GM21526 (cell line): ENCODE measurements around the gene GALNT14.

Experiments
- ATAC-seq: cut with Tn5 transposase; IDR thresholded peaks from one replicate; pipeline ENCODE4 v1.9.1; 2021; ENCODE audit warnings: moderate library complexity; ENCODE audit not compliant: unreplicated experiment, low FRiP score

The GALNT14 gene

DNA sequence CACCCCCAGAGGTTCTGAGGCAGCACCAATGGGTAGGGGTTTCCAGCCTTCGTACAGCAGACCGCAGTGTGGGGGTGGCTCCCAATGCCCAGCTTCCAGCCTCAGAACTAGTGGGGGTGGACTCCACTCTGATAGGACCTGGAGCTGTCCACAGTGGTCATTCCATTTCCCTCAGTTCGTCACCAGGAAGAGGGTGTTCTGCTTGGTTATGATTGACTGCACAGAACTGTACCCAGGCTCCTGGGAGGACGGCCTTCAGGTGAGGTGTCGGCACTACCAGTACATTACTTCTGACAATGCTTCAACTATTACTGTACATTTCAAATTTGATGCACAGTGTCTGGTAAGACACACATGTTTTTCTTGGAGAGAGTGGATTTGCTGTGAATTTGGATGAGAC, 180.6 kb downstream of the GALNT14 start:
- no peak for ATAC-seq

DNA sequence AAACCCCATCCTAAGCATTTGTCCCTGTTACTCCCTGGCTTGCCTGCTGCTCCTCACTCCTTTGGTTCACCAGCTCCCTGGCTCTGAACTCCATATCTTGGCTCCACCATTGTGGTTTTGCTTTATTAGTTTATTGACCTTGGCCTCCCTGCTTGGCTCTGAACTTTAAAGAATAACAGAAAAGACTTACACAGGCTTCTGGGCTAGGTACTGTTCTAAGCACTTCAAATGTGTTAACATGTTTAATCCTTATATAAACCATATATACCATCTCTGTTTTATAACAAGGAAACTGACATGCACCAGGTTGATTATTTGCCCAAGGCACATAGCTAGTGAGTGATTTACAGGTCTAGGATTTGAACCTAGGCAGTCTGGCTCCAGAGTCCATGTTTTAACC, 181.2 kb downstream of the GALNT14 start:
- no peak for ATAC-seq

DNA sequence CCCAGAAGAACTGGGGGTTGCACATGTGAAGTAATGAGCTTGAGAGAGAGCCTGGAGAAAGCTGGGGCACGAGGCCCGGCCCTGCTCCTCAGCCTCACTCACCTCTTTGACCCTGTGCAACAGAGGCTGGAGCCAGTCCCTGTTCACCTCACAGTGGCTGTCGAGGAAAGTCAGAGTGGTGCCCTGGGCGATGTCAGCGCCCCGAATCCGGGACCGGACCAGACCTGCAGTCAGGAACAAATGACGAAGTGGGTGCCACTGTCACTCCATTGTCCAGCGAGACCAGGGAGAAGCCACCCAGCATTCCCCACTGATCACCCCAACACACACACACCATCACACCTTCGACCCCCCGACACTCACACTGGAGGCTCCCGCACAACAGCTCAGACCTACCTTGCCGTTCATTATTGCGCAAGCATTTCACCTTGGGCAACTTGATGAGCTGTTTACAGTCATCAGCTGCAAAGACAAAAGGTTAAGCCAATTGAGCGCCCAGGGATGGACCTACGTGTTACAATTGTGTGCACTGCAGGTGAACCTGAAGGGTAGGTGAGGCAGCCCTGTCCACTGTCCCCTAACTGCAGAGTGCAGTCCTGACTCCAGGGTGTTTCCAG, 182.6 kb downstream of the GALNT14 start:
- no peak for ATAC-seq

DNA sequence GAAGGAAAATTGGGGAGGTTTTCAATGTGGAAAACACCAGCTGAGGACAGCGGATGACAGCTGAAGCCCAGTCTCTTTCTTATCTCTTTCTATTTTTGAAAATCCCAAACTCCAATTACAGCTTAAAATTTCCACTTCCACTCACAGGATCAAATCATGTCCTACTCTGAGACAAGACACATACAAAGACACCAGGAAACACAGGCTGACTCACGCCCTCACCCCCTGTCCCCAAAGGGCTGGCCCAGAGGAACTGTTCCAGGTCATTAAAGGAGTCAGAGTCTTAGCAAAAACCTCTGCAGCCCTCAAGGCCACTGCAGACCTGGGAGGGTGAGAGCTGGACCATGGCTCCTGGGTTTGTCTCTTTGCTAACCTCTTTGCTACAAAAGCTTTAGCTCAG, 187.9 kb downstream of the GALNT14 start:
- ATAC-seq, result no peak

DNA sequence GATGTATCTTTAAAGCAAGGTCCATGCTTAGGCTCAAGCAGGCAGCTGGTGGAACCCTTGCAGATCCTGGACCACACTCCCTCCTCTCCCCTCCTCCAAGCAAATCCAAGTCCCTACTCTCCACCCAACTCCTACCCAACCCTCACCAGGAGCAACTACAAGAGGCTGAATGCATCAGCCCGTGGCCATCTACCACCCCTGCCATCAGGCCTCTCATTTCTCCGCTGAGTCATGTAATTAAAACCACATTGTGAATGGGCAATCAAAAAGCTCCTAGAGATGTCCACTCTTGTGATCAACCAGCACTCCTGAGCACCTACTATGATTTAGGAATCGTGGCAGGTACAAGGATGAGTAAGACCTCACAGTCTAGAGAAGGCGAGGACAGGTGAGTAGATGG, 188.8 kb downstream of the GALNT14 start:
- no peak for ATAC-seq

DNA sequence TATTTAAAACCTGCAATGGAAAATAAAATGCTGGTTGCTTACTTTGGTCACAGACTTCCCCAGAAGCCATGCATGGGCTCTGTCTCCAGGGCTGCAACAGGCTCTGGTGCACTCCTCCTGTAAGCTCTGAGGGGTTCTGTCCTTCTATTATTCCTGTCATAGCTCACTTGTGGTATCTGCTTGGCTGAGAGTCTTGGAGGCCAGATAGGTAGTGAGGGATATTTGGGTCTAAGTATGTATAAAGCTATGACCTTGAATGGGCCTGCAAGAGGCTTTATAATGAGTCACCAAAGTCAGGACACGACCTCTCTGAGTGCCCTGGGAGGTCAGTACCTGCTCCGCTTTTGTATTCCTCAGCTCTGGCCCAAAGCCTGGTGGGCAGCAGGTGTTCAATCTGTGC, 189.4 kb downstream of the GALNT14 start:
- ATAC-seq, result no peak

DNA sequence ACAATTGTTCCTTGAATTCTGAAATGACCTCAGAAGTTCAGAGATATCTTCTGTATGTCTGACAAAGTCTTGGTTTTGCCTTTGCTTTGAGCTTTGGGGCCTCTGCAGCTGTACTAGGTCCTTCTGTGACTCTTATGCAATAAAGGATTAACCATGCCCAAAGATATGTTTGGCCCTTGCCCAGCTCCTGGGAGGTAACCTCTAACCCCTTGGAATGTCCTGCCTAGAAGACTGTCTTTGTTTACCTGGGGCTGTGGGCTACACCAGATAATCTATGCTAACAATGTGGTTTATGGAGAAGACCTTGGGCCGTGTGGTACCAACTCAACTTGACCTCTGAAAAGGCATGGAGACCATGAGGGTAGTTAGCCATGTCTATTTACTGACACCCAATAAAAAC, 190.1 kb downstream of the GALNT14 start:
- ATAC-seq, result no peak

DNA sequence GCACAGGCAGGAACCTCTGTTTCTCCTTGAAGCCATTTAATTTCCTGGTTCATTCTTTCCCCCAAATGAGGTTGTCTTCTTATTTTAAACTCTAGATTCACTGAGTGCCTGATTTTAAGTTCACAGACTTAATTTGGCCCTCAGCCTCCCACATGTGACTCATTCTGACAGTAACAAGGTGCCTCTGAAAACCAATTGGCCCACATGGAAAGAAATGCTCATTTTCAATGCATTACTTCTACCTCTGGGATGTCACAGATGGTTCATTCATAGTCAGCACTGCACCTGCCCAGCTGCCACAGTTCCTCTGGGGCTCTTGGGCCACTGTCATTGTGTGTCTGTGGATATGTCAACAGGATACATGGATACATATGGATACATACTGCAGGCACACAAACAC, 190.6 kb downstream of the GALNT14 start:
- ATAC-seq, result no peak

DNA sequence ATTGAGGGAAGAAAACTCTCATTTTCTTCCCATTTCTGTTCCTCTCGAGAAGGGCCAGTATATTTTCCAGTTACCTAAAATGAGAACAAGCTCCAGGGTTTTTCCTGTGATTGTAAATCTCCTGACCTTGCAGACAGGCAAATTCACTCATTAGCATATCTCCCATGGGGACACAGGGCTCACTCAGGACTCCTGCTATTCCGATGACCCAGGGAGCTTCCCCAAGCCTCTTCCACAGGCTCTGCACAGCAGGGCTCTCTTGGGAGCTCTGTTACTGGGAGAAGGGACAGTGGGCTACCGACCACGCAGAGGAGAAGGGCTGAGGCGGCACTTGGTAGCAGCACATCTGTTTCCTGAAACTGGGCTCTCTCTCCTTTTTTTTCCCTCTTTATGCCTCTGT, 195.8 kb downstream of the GALNT14 start:
- no peak for ATAC-seq

DNA sequence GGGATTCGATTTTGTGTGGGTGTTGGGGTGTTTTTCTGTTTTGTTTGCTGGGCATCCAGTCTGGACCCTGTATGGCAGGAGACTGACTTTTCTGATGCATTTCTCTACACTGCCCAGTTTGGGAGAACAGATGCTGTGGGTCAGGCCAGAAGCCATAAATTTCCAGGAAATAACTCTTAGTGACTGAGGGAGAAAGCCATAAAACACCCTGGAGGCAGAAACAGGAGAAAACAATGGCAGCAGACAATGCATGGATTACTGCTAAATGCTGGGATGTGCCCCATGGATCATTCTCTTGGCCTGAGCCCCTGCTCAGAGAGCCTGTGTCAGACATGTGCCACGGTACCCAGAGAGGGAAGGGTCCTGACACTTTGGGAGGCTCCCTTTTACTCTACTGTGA, 197.4 kb downstream of the GALNT14 start:
- ATAC-seq, result no peak

DNA sequence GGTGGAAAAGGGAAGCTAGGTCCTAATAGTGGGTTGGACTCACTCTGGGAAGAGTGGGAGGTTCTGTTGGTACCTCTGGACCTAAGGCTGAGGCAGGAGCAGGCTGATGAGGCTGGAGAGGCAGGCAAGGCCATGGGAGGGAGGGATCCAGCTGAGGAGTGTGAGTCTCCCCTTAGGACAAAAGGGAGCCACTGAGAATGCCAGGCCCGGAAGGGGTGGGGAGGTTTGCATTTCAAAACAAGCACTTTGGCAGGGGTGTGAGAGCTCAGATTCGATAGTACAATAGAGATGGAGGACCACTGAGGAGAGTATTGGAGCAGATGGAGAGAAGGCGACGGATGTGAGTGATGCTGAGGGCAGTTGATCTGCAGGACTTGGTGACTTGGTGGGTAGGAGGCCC, 198.9 kb downstream of the GALNT14 start:
- ATAC-seq, result no peak

DNA sequence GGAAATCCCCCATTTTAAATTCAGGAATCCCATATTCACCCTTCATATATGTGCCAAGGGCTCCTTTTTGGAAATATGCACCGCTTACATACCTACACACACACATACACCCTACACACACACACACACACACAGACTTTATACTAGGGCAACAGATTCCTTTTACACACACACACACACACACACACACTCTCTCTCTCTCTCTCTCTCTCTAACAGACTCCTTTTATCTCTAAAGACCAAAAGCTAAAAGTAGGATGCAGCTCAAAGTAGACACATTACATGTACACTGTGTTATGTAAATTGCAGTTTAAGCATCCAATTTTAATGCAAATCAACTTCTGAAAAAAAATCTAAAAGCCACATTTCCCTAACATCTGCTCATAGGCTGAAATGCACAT, 200.0 kb downstream of the GALNT14 start:
- ATAC-seq, result no peak

DNA sequence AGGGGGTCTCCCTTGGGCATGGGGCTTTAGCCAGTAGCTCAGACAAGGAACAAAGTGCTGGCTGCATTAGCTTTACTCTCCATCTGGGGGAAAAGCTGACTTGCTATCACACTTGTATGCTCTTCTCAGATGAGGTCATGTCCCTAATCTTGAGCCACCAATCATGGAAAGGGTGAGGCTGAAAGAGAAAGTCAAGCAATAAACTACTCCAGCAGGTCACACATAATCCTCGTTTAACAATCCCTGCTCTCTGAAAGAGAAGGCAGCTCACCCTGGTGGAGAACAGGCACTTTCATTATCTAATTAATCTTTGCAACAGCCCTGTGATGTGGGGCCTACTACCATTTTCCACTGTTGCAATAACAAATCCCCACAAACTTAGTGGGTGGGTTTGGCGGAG, 201.3 kb downstream of the GALNT14 start:
- no peak for ATAC-seq

DNA sequence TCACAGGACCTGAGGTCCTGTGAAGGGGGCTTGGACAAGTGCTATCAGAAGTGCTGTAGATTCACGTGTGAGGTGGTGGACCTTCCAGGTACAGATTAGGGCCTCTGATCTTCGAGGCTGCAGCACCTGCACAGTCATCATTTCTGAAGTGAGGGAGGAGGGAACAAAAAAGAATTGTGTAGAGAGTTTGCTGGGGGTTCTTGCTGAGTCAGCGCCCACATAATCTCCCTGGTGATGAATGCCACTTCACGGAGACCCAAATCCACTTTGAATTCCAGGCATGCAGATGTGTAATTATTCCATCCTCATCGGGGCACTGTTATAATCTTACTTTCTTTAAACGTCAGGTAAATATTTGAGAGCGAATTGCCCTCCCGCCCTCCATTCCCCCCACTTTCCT, 202.4 kb downstream of the GALNT14 start:
- ATAC-seq, result no peak

DNA sequence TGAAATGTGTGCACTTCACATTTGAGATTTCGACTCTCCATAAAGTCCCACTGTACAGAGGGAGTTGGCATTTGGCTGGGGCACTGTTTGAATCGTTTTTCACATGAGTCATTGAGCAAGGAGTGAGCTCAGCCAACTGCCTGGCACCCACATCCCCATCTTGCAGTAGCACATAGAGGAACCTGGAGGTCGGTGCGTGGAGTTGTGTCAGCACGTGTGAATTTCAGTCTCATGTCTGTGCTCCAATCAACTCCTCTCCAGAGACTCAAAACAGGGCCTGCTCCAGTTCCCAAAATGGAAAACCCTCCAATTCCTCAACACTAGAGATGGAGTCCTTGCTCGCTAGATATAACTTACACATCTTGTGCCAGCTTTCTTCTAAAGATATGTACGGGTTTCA, 204.2 kb downstream of the GALNT14 start:
- ATAC-seq, result no peak

DNA sequence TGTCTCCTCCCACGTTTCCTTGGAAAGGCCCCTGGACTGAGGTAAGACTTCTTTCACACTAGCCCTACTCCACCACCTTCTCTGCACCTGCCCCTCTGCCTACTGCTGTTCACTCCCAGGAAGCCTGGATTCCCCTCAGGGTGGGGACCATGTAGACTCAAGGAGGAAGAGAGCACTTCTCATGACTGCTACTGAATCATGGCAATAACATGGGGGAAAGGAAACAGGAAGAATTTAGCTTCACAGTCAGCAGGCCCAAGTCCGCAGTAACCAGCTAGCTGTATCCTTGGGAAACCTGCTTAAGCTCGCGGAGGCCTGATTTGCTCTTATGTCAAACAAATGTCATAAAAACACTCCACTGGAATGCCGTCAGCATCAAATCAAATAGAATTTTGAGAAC, 204.7 kb downstream of the GALNT14 start:
- no peak for ATAC-seq

DNA sequence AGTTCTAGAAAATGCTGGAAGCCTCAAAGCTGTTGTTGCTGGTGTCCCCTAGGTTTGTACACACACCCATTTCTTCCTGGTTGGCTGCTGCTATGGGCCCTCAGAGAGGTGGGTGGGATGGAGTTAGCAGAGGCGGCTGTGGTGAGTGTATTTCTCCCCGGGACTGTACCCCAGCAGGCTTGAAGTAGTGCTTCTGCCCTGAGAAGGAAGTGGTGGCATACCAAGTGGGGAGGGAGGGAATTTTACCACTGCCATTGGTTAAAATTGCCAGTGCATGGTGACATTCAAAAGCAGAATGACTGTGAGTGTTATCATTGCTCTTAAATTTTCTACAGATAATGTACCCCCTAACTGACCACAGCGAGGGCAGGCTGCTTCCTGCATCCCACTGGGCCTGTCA, 205.4 kb downstream of the GALNT14 start:
- ATAC-seq, result no peak

DNA sequence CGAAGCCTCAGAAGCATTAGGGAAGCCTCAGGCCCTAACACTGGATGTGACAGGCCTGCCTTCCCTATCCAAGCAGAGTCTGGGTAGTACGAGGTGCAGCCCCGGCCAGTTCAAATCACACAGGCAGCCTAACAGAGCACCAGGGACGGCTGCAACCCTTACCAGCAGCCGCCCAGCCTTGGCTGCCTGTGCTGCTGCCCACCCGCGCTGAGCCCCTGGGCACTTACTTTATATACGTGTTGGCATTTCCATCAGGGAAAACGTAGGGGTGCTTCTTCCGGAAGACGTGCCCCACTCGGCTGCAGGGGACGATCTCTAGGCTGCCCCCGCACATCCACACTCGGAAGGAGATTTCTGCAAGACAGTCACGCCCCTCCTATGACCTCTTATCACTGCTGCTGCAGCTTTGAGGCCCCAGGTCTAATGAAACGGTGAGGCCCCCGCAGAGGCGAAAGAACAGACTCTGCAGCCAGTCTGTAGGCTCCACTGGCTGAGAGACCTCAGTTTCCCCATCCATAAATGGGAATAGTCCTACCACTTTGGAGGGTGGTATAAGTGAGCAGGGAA, 206.3 kb downstream of the GALNT14 start:
- no peak for ATAC-seq

DNA sequence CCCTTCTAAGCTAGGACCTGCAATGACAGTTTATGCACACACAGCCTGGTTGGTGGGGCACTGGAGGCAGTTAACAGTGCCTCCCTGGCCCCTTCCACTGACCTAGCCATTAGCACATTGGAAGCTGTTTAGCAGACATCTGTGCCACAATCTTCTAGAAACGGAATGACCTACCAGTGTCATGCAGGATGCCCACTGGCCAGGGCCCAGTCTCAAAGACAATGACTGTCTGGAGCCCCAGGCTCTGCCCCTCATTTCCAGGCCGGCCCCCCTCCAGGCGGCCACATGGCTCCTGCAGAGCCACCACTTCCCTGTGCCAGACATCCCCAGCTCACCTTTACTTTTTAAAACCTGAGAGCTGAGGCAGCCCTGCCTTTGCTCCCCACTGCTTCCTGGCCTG, 207.5 kb downstream of the GALNT14 start:
- no peak for ATAC-seq

DNA sequence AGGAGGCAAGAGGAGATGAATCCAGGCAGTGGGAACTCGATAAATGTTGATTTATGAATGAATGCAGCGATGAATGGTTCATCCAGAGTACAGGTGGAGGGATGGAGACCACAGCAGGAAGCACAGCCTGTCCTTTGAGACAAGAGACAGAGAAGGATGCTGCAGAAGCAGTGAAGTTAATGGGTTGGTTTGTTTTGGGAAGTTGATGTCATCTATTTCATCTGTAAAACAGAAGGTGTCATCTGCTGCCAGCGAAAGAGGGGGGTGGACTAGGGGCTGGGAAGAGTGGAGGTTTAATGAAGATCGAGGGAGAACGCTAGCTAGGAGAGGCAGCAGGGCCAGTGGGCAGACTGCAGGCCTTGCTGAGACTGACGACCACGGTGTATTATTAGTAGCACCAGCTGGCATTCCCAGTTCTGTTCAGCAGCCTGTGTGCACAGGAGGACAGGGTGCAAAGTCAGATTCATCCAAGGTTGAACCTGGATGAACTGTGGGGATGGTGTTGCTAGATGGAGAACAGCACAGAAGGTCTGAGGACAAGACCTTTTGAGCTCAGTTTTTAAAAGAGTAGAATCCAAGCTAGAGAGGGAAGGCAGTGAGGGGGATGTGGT, 210.7 kb downstream of the GALNT14 start:
- ATAC-seq, result no peak

DNA sequence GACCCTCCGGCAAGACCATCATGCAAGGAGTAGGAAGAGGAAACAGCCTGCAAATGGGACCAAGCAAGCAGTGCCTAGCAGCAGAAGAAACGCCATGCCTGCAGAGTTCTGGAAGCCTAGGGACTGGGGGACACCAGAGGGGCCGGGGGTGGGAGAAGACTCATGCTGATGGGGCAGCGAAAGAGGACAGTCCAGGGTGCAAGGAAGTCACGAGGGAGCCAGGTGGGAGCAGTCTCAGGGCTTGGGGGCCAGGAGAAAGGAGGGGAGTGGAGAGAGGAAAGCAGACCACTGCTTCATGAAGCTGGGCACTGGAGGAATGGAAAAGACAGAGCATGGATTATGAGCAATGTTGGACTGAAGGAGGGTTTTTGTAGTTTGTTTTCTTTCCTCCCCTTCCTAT, 211.6 kb downstream of the GALNT14 start:
- no peak for ATAC-seq

DNA sequence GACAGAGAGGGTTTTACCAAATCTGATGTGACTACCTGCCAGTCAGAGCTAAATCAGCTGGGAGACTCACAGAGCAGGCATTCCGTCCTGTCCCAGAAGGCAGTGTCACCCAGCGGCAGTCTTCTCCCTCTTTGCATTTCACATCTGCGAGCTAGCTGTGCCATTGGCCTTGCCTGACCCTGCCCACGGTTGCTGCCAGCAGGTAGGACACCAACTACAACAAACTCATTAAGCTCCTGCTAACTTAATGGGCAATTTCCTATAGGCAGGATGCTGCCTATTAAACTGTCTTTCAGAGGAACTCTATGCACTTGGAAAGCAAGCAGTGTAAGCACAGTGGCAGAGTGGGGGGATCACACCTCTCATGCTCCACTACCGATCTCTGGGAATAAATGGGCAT, 214.6 kb downstream of the GALNT14 start:
- no peak for ATAC-seq

DNA sequence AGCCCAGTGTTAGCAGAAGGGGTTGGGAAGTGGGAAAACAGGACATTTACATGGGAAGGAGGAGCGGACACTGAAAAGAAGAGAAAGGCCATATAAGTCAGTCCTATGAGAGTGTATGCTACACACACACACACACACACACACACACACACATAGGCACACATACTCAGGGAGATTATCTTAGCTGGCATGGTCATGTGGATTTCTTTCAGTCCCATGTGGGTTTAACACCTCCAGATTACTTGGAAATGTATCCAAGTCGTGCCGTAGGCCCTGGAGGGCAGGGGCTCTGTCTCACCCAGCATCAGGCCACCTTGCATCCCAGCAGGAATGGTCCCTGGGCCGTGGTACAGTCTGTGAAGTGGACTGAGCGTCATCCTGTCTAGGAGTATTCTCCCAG, 217.7 kb downstream of the GALNT14 start:
- ATAC-seq, result no peak
